OCI-LY3 (cell line): ENCODE results near the gene PITPNM1.
"Not testable (repeated sequence)": the region's sequence is repeated elsewhere in the genome, so short reads cannot be mapped to it uniquely, and the experiment has no call there.

Experiments
- EZH2phosphoT487 ChIP-seq: fragments of 200-600 bp; shearing (Covaris generic); IDR thresholded peaks from 2 replicates; pipeline ENCODE4 v1.6.1; 2018; ENCODE audit warnings: antibody characterized with exemption, mixed run types, low read depth
- TF ChIP-seq, protein P1 (sequence below): fragments of 200-600, 300-600 bp; sonication (generic); IDR thresholded peaks from 2 replicates; pipeline ENCODE4 v1.5.1; 2014; ENCODE audit warnings: antibody characterized with exemption, low read length, low read depth

- TF ChIP-seq, protein P1, sequence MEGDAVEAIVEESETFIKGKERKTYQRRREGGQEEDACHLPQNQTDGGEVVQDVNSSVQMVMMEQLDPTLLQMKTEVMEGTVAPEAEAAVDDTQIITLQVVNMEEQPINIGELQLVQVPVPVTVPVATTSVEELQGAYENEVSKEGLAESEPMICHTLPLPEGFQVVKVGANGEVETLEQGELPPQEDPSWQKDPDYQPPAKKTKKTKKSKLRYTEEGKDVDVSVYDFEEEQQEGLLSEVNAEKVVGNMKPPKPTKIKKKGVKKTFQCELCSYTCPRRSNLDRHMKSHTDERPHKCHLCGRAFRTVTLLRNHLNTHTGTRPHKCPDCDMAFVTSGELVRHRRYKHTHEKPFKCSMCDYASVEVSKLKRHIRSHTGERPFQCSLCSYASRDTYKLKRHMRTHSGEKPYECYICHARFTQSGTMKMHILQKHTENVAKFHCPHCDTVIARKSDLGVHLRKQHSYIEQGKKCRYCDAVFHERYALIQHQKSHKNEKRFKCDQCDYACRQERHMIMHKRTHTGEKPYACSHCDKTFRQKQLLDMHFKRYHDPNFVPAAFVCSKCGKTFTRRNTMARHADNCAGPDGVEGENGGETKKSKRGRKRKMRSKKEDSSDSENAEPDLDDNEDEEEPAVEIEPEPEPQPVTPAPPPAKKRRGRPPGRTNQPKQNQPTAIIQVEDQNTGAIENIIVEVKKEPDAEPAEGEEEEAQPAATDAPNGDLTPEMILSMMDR = not testable (repeated sequence)
- not testable (repeated sequence) for TF ChIP-seq EZH2phosphoT487
These were observed 39.6 kb downstream of the PITPNM1 start for GRCh38 chr11:67465530-67465929.
